Vagina (tissue), 2 donors: ENCODE measurements around the gene USP17L11.
"Not testable (repeated sequence)": the region's sequence is repeated elsewhere in the genome, so short reads cannot be mapped to it uniquely, and the experiment has no call there.

Experiments
- CTCF ChIP-seq, 3 experiments: fragments of 450-650 bp in 2 of 3; fragments of 200-600 bp in 1 of 3; sonication (generic) in 1 of 3; IDR thresholded peaks; one replicate each; pipeline ENCODE4 v1.5.1; 2017 to 2019; ENCODE audit warnings: antibody characterized with exemption in 3 of 3, mild to moderate bottlenecking in 2 of 3, moderate library complexity in 2 of 3
- POLR2A ChIP-seq, 2 donors: fragments of 450-650 bp; IDR thresholded peaks; one replicate each; pipeline ENCODE4 v1.6.1; 2017; ENCODE audit warnings: antibody characterized with exemption in 2 of 2, mild to moderate bottlenecking in 2 of 2, moderate library complexity in 2 of 2
- POLR2AphosphoS5 ChIP-seq, 2 donors: sonication (generic); formaldehyde crosslinking; IDR thresholded peaks; one replicate each; pipeline ENCODE4 v1.9.0; 2017; ENCODE audit warnings: antibody characterized with exemption in 2 of 2, mild to moderate bottlenecking in 2 of 2, low read depth in 1 of 2; ENCODE audit not compliant: insufficient read depth in 1 of 2

GRCh38 chr4:9230249-9230648 is 15.0 kb downstream of the USP17L11 start:
- TF ChIP-seq CTCF (IDR thresholded peaks at IDR 0.05); POLR2A (IDR thresholded peaks at IDR 0.05); POLR2AphosphoS5 (IDR thresholded peaks at IDR 0.05; ENCODE audit: insufficient read depth in 1 of 2, low read depth in 1 of 2): not testable (repeated sequence)
